K562 (cell line): Measurements from ENCODE around the gene PARD3B. TPM values are rescaled to one million over a fixed set of nuclear protein-coding genes. Genes with fewer than 3 reads are reported as not detected.

Source experiments
- ATAC-seq: fragments of 200-7000 bp; cut with Tn5 transposase; 3 replicates; pipeline ENCODE4 v1.9.1; 2020; ENCODE audit warnings: moderate library complexity
- BruUV-seq: library from RNA; stranded (reverse); fragments of 400-500 nt; replicated peaks from 2 replicates; lab custom pipeline; 2021; lab: Mats Ljungman, UMichigan
- CTCF ChIA-PET: fragments of 300-600 bp; formaldehyde crosslinking; extraction: SDS; loops from one replicate; lab custom pipeline; 2021; ENCODE audit warnings: low intra/inter-chr PET ratio; lab: Yijun Ruan, JAX
- POLR2A ChIA-PET: fragments of 300-600, 350-650 bp; sonication (Branson Sonifier 250); formaldehyde crosslinking; extraction: SDS; loops from one replicate; lab custom pipeline; 2021; ENCODE audit warnings: antibody characterized with exemption, inconsistent platforms; lab: Yijun Ruan, JAX
- DNase-seq, 4 experiments: peaks; one replicate each; pipeline versions ENCODE4 v3.0.0 to v3.0.0-alpha.2; 2011 to 2018; ENCODE audit warnings: low spot score in 3 of 4, mixed read lengths in 3 of 4; ENCODE audit errors: extremely low read depth in 1 of 4
- FAIRE-seq: peaks from 2 replicates; lab custom pipeline; 2011; peaks lifted over from hg19 to GRCh38; lab: Jason Lieb, UNC
- H2AFZ ChIP-seq: 2 replicates; pipeline ENCODE4 v1.6.0; 2011; ENCODE audit warnings: low read depth, low read length, control low read depth, inconsistent platforms
- H3K27ac ChIP-seq: fragments of 200-600 bp; 3 replicates; pipeline ENCODE4 v1.8.0; 2011; ENCODE audit warnings: low read depth, mild to moderate bottlenecking, control low read depth, inconsistent platforms, low read length, moderate library complexity, mixed read lengths; ENCODE audit errors: extremely low read depth
- H3K27me3 ChIP-seq, 2 experiments: fragments of 300-600 bp in 1 of 2; 2 replicates in 1 of 2; 3 replicates in 1 of 2; pipeline versions ENCODE4 v1.6.0 to v1.8.0; 2011; ENCODE audit warnings: inconsistent platforms in 2 of 2, low read length in 2 of 2, mild to moderate bottlenecking in 1 of 2, mixed read lengths in 1 of 2, moderate library complexity in 1 of 2; ENCODE audit not compliant: control insufficient read depth in 2 of 2, insufficient read depth in 2 of 2
- H3K36me3 ChIP-seq: fragments of 300-600 bp; 3 replicates; pipeline ENCODE4 v1.8.0; 2011; ENCODE audit warnings: mild to moderate bottlenecking, low read length, inconsistent platforms; ENCODE audit not compliant: control insufficient read depth, insufficient read depth
- H3K4me1 ChIP-seq, 2 experiments: fragments of 200-600 bp in 1 of 2; replicated peaks in 1 of 2; 2 replicates in 1 of 2; 3 replicates in 1 of 2; pipeline versions ENCODE4 v1.5.1 to v1.8.0; 2011; ENCODE audit warnings: inconsistent platforms in 2 of 2, low read length in 2 of 2, mild to moderate bottlenecking in 1 of 2, mixed read lengths in 1 of 2, moderate library complexity in 1 of 2; ENCODE audit not compliant: control insufficient read depth in 2 of 2, insufficient read depth in 2 of 2
- H3K4me2 ChIP-seq: 2 replicates; pipeline ENCODE4 v1.6.1; 2011; ENCODE audit warnings: low read length, control low read depth, inconsistent platforms, mixed read lengths; ENCODE audit not compliant: insufficient read depth
- H3K4me3 ChIP-seq: fragments of 200-600 bp; sonication (generic), shearing (Covaris generic); 2 replicates; pipeline ENCODE4 v1.5.1; 2016; ENCODE audit warnings: control low read depth, inconsistent platforms
- H3K79me2 ChIP-seq: fragments of 200-600 bp; 3 replicates; pipeline ENCODE4 v1.8.0; 2011; ENCODE audit warnings: low read length, inconsistent platforms; ENCODE audit not compliant: control insufficient read depth, insufficient read depth
- H3K9ac ChIP-seq, 2 experiments: 2 replicates each; pipeline versions ENCODE4 v1.6.0 to v1.6.1; 2011; ENCODE audit warnings: low read depth in 2 of 2, low read length in 2 of 2, control low read depth in 1 of 2, inconsistent platforms in 1 of 2, mild to moderate bottlenecking in 1 of 2, mixed read lengths in 1 of 2; ENCODE audit not compliant: insufficient read depth in 1 of 2
- H3K9me1 ChIP-seq: one replicate; pipeline ENCODE4 v1.6.0; 2011; ENCODE audit warnings: inconsistent platforms, mild to moderate bottlenecking, low read length, moderate library complexity; ENCODE audit not compliant: control insufficient read depth, insufficient read depth
- H3K9me3 ChIP-seq: replicated peaks from 2 replicates; pipeline ENCODE4 v1.5.1; 2011; ENCODE audit warnings: low read depth, low read length, inconsistent platforms; ENCODE audit not compliant: control insufficient read depth, insufficient read depth
- H4K20me1 ChIP-seq: replicated peaks from 2 replicates; pipeline ENCODE4 v1.6.1; 2011; ENCODE audit warnings: low read length, inconsistent platforms, mixed read lengths; ENCODE audit not compliant: control insufficient read depth, insufficient read depth
- AFF1 ChIP-seq, 2 experiments: fragments of 450-650 bp; IDR thresholded peaks; 2 replicates each; pipeline ENCODE4 v1.6.1; 2018; ENCODE audit warnings: mild to moderate bottlenecking in 2 of 2, low read depth in 1 of 2; ENCODE audit not compliant: partially characterized antibody in 2 of 2
- CHD4 ChIP-seq: fragments of 200-600 bp; sonication (generic); IDR thresholded peaks from 3 replicates; pipeline ENCODE4 v1.6.1; 2012; ENCODE audit warnings: low read depth, mild to moderate bottlenecking, mixed read lengths, low read length, inconsistent platforms; ENCODE audit not compliant: insufficient read depth, insufficient replicate concordance, poor library complexity, severe bottlenecking
- ESRRB ChIP-seq: fragments of 250-450 bp; sonication (Bioruptor Pico); IDR thresholded peaks from 2 replicates; pipeline ENCODE4 v1.5.0; 2020; ENCODE audit warnings: mild to moderate bottlenecking, moderate library complexity, borderline replicate concordance
- HNRNPK ChIP-seq: fragments of 200-400 bp; formaldehyde crosslinking; IDR thresholded peaks from one replicate; pipeline ENCODE4 v1.6.1; 2018; ENCODE audit warnings: mild to moderate bottlenecking, low read depth, low read length; ENCODE audit not compliant: poor library complexity, severe bottlenecking
- HOMEZ ChIP-seq: fragments of 250-450 bp; sonication (Bioruptor Pico); IDR thresholded peaks from 2 replicates; pipeline ENCODE4 v1.4.0; 2020; ENCODE audit warnings: mild to moderate bottlenecking, moderate library complexity
- HOXB6 ChIP-seq: fragments of 250-450 bp; sonication (Bioruptor Pico); IDR thresholded peaks from 2 replicates; pipeline ENCODE4 v1.5.1; 2022; ENCODE audit warnings: mild to moderate bottlenecking, borderline replicate concordance
- LCOR ChIP-seq: sonication (generic); formaldehyde crosslinking; IDR thresholded peaks from 2 replicates; pipeline ENCODE4 v1.8.0; 2022; ENCODE audit warnings: mild to moderate bottlenecking, missing genetic modification reagents
- MBD2 ChIP-seq: sonication (generic); IDR thresholded peaks from 2 replicates; pipeline ENCODE4 v1.6.1; 2016; ENCODE audit warnings: low read depth, borderline replicate concordance
- MCM5 ChIP-seq: fragments of 450-650 bp; IDR thresholded peaks from 2 replicates; pipeline ENCODE4 v1.6.1; 2016; ENCODE audit warnings: low read depth
- NCOR1 ChIP-seq: fragments of 450-650 bp; IDR thresholded peaks from 2 replicates; pipeline ENCODE4 v1.6.1; 2016; ENCODE audit warnings: mild to moderate bottlenecking, moderate library complexity
- SMAD2 ChIP-seq: fragments of 150-350 bp; IDR thresholded peaks from 2 replicates; pipeline ENCODE4 v1.6.1; 2014; ENCODE audit warnings: low read depth, mild to moderate bottlenecking, low read length
- SMARCA4 ChIP-seq: fragments of 450-650 bp; IDR thresholded peaks from 2 replicates; pipeline ENCODE4 v1.6.1; 2016
- SRSF9 ChIP-seq: fragments of 200-400 bp; formaldehyde crosslinking; IDR thresholded peaks from 2 replicates; pipeline ENCODE4 v1.6.1; 2017; ENCODE audit warnings: low read depth, low read length, borderline replicate concordance
- THRB ChIP-seq: fragments of 450-650 bp; formaldehyde crosslinking; conservative IDR thresholded peaks from 2 replicates; pipeline ENCODE4 v1.4.0; 2022; ENCODE audit warnings: mild to moderate bottlenecking, missing genetic modification characterization
- YY1 ChIP-seq, 3 experiments: IDR thresholded peaks; 2 replicates each; pipeline ENCODE4 v1.6.1; 2011; ENCODE audit warnings: low read length in 2 of 3, mild to moderate bottlenecking in 2 of 3, moderate library complexity in 2 of 3, borderline replicate concordance in 1 of 3, control low read depth in 1 of 3, low read depth in 1 of 3; ENCODE audit not compliant: insufficient read depth in 3 of 3, insufficient replicate concordance in 2 of 3, control insufficient read depth in 1 of 3, insufficient read length in 1 of 3; ENCODE audit errors: extremely low read depth in 1 of 3
- ZNF561 ChIP-seq: fragments of 450-650 bp; formaldehyde crosslinking; conservative IDR thresholded peaks from 2 replicates; pipeline ENCODE4 v1.4.0; 2020; ENCODE audit warnings: mild to moderate bottlenecking, moderate library complexity
- WGBS: fragments of 100-300 bp; shearing (Covaris generic); methylation state at CpG from one replicate; pipeline ENCODE4 v1.1.6; 2016; ENCODE audit warnings: low coverage, mixed read lengths; ENCODE audit not compliant: insufficient coverage; ENCODE audit errors: missing lambda C conversion rate; 5-methylcytosine and 5-hydroxymethylcytosine counted together
- in situ Hi-C: fragments of 300-500 bp; cut with MboI; formaldehyde crosslinking; loops from 4 replicates; pipeline ENCODE4 v1.15.0; 2018; ENCODE audit warnings: inconsistent platforms, mixed read lengths
- intact Hi-C: fragments of 100-400 bp; cut with micrococcal nuclease; formaldehyde crosslinking; loops from 2 replicates; pipeline ENCODE4 v1.14.2; 2022
- polyA plus RNA-seq, 8 experiments: library from polyadenylated mRNA; depleted of rRNA in 4 of 8; stranded (reverse) in 5 of 8; unstranded in 3 of 8; fragments of >200 nt; fragmentation: Nextera tagmentation in 2 of 8; fragmentation: Illumina TruSeq in 1 of 8; extraction: Ambion mirVana in 2 of 8; extraction: Trizol in 1 of 8; gene quantifications; 2 replicates each; pipeline versions ENCODE4 v1.2.1 to v1.2.3, GENCODE V29; 2011 to 2014; ENCODE audit warnings: inconsistent platforms in 1 of 8, missing spikeins in 1 of 8
- total RNA-seq, 7 experiments: library from RNA; depleted of rRNA in 6 of 7; stranded (reverse); fragments of >200 nt in 6 of 7; fragmentation: Illumina TruSeq in 2 of 7; extraction: Trizol in 2 of 7; gene quantifications; 2 replicates each; pipeline versions ENCODE4 v1.2.1 to v1.2.3, GENCODE V29; 2011 to 2021; ENCODE audit warnings: low replicate concordance in 1 of 7

The PARD3B gene
- total and polyA plus RNA-seq, 9 of the 15 experiments (the other 6 are each of a cell fraction or from before 2014, with no cell fraction given): 0.15 to 3.0 (median 1.1) TPM

- Histone ChIP-seq H3K4me3 (no peak overlapping the region), H3K9me3 (no peaks in the 10 kb centered on the region), H3K9me1 (no peaks in the 10 kb centered on the region), H3K79me2 (no peaks in the 10 kb centered on the region), H3K9ac (no peak overlapping the region), H2AFZ (no peak overlapping the region), H3K27ac (no peak overlapping the region), H3K4me2 (no peak overlapping the region), H3K4me1 (no peaks in the 10 kb centered on the region; a peak in 1 of 5 replicates), H4K20me1 (no peaks in the 10 kb centered on the region), H3K36me3 (no peaks in the 10 kb centered on the region), H3K27me3 (no peaks in the 10 kb centered on the region)
- ATAC-seq (no peak), DNase-seq (no peak), FAIRE-seq (no peak)
- intact Hi-C loops: no loop called here
- WGBS: 13% methylated on average over 3 of the region's 3 CpGs
- in situ Hi-C loops: no loop called here
- ChIA-PET POLR2A (no interaction called here), CTCF (no interaction called here)
- BruUV-seq: no TSS peak
- TF ChIP-seq THRB (CRISPR knock-in tag) (no peak), LCOR (CRISPR knock-in tag) (no peak), HOMEZ (CRISPR knock-in tag) (no peak), ZNF561 (CRISPR knock-in tag) (no peak), HNRNPK (no peak), NCOR1 (no peak), SMARCA4 (no peak), MBD2 (no peak), SMAD2 (no peak), HOXB6 (CRISPR knock-in tag) (no peak), CHD4 (no peak), SRSF9 (no peak), AFF1 (IDR thresholded peaks at IDR 0.05; ENCODE audit: low read depth in 1 of 2, partially characterized antibody in 2 of 2) (no peak), ESRRB (no peak), YY1 (IDR thresholded peaks at IDR 0.05; ENCODE audit: borderline replicate concordance in 1 of 3, control insufficient read depth in 1 of 3, extremely low read depth in 1 of 3, insufficient read depth in 3 of 3, insufficient read length in 1 of 3, insufficient replicate concordance in 2 of 3, low read depth in 1 of 3, low read length in 2 of 3) (no peak), MCM5 (no peak)
Measured at GRCh38 chr2:205274801-205275200, 729.5 kb downstream of the PARD3B start.
